ENCODE results near the gene UBA6. TPM values are rescaled to one million over a fixed set of nuclear protein-coding genes. Genes with fewer than 3 reads are reported as not detected.

The UBA6 gene
- total RNA-seq, 1 donor from 2014 or later = 85.7 TPM

GRCh38 chr4:67593741-67594175 is 107.2 kb downstream of the UBA6 start:
- H3K9me3 Mint-ChIP-seq (ENCODE audit: unreplicated experiment) = no peaks in the 10 kb centered on the region
- no peak overlapping the region for H3K4me3 Mint-ChIP-seq (ENCODE audit: unreplicated experiment)
- no peak for DNase-seq
- H3K27me3 Mint-ChIP-seq (ENCODE audit: unreplicated experiment) = peaks cover 1% of the 10 kb centered on the region
- no peaks in the 10 kb centered on the region for H3K4me1 Mint-ChIP-seq (ENCODE audit: low read depth, unreplicated experiment)
- no peaks in the 10 kb centered on the region for H3K36me3 Mint-ChIP-seq (ENCODE audit: unreplicated experiment)
- no peak overlapping the region for H3K27ac Mint-ChIP-seq (ENCODE audit: unreplicated experiment)
- TF ChIP-seq CTCF (IDR thresholded peaks at IDR 0.05; ENCODE audit: partially characterized antibody, unreplicated experiment) = no peak

- H3K4me3 Mint-ChIP-seq (ENCODE audit: unreplicated experiment) = no peak overlapping the region
- H3K9me3 Mint-ChIP-seq (ENCODE audit: unreplicated experiment) = no peaks in the 10 kb centered on the region
- no peaks in the 10 kb centered on the region for H3K36me3 Mint-ChIP-seq (ENCODE audit: unreplicated experiment)
- no peak for DNase-seq
- no peaks in the 10 kb centered on the region for H3K27me3 Mint-ChIP-seq (ENCODE audit: unreplicated experiment)
- no peak overlapping the region for H3K27ac Mint-ChIP-seq (ENCODE audit: unreplicated experiment)
- no peaks in the 10 kb centered on the region for H3K4me1 Mint-ChIP-seq (ENCODE audit: low read depth, unreplicated experiment)
- TF ChIP-seq CTCF (IDR thresholded peaks at IDR 0.05; ENCODE audit: partially characterized antibody, unreplicated experiment) = no peak
Observed at GRCh38 chr4:67587156-67587555, 113.8 kb downstream of the UBA6 start.

- no peak for TF ChIP-seq CTCF (IDR thresholded peaks at IDR 0.05; ENCODE audit: partially characterized antibody, unreplicated experiment)
- Mint-ChIP-seq H3K27ac (ENCODE audit: unreplicated experiment) (no peak overlapping the region), H3K9me3 (ENCODE audit: unreplicated experiment) (no peaks in the 10 kb centered on the region), H3K36me3 (ENCODE audit: unreplicated experiment) (no peaks in the 10 kb centered on the region), H3K4me1 (ENCODE audit: low read depth, unreplicated experiment) (no peaks in the 10 kb centered on the region), H3K4me3 (ENCODE audit: unreplicated experiment) (no peak overlapping the region), H3K27me3 (ENCODE audit: unreplicated experiment) (no peaks in the 10 kb centered on the region)
- DNase-seq = no peak
Observed at GRCh38 chr4:67584496-67584895, 116.5 kb downstream of the UBA6 start.

- no peak overlapping the region for H3K4me3 Mint-ChIP-seq (ENCODE audit: unreplicated experiment)
- H3K9me3 Mint-ChIP-seq (ENCODE audit: unreplicated experiment) = peaks cover 2% of the 10 kb centered on the region
- H3K27me3 Mint-ChIP-seq (ENCODE audit: unreplicated experiment) = no peaks in the 10 kb centered on the region
- no peaks in the 10 kb centered on the region for H3K36me3 Mint-ChIP-seq (ENCODE audit: unreplicated experiment)
- H3K4me1 Mint-ChIP-seq (ENCODE audit: low read depth, unreplicated experiment) = no peaks in the 10 kb centered on the region
- DNase-seq = no peak
- H3K27ac Mint-ChIP-seq (ENCODE audit: unreplicated experiment) = no peak overlapping the region
- no peak for TF ChIP-seq CTCF (IDR thresholded peaks at IDR 0.05; ENCODE audit: partially characterized antibody, unreplicated experiment)
Observed at GRCh38 chr4:67581913-67582312, 119.0 kb downstream of the UBA6 start.

- Mint-ChIP-seq H3K4me3 (ENCODE audit: unreplicated experiment) (no peak overlapping the region), H3K27me3 (ENCODE audit: unreplicated experiment) (no peaks in the 10 kb centered on the region), H3K9me3 (ENCODE audit: unreplicated experiment) (peaks cover 2% of the 10 kb centered on the region), H3K36me3 (ENCODE audit: unreplicated experiment) (no peaks in the 10 kb centered on the region), H3K27ac (ENCODE audit: unreplicated experiment) (no peak overlapping the region), H3K4me1 (ENCODE audit: low read depth, unreplicated experiment) (no peaks in the 10 kb centered on the region)
- no peak for DNase-seq
- TF ChIP-seq CTCF (IDR thresholded peaks at IDR 0.05; ENCODE audit: partially characterized antibody, unreplicated experiment) = no peak
Observed at GRCh38 chr4:67581208-67581857, 119.6 kb downstream of the UBA6 start.

Data from glutamatergic neuron (in vitro differentiated cells).